Activated CD8-positive, alpha-beta memory T cell treated with anti-CD3 and anti-CD28 coated beads for 1 hour (primary cell): ENCODE results near the gene MYO5B.
"Not testable (repeated sequence)": the region's sequence is repeated elsewhere in the genome, so short reads cannot be mapped to it uniquely, and the experiment has no call there.

ENCODE experiments used
- DNase-seq, 2 donors: peaks; one replicate each; pipeline ENCODE4 v3.0.0-alpha.2; 2020; ENCODE audit warnings: low read depth in 1 of 2; ENCODE audit errors: extremely low read depth in 1 of 2

MYO5B gene

DNA sequence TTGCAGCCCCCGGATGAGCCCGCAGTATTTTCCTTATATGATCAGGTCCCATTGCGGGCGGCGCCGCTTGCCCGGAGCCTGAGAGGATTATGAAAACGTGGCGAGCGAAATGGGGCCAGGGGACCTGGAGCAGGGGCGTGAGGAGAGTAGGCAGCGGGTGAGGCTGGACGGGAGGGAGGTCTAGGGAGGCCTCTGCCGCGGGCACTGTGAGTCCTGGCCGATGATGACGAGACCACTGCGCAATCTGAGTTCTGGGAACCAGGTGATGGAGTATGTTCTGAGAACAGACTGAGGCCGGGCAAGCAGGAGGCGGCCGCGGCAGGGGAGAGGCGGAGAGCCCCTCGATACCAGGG is 380.8 kb downstream of the MYO5B start:
- DNase-seq: peak in 1 of 2 donors; percentile 26

DNA sequence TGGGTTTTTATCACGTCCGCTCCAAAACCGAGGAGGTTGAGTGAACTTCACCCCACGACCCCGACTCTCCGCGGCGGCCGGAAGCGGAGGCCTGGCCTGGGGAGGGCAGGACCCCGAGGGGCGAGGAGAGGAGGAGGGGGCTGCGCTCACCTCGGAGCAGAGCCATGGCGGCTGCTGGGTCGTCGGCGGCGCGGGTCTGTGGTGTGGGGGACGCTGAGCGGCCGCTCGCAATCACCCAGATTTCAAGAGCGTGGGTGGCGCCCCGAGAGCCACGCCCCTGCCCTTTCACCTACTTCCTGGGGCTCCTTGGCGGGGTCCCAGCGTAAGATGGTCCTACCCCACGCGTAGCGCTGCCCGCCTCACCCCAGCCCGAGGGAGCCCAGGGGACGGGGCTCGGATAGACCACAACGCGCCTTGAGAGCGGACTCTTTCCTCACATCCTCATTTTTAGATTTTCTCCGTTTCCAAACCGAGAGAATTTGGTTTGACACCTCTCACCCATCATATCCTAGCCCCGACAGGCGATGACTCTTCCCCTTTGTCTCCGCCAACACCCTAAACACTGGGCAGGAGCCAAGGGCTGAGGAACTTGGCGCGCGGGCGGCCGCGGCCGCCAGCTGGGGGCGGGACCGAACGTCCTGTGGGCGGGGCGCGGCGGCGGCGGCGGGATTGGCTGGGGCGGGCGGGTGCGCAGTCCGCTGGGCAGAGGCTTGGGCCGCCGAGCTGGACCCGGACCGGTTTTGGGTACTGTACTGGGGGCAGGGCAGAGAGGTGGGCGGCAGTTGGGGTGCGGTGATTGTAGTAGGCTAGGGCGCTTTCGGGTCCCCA is 381.4 kb downstream of the MYO5B start, which contains the start of gene ACAA2:
ACAA2 (minus strand) TSS at position 215 of the 828 bp plus-strand sequence; CDS start at position 166, 49 bp downstream.
- DNase-seq: peak; percentile 36 to 73

DNA sequence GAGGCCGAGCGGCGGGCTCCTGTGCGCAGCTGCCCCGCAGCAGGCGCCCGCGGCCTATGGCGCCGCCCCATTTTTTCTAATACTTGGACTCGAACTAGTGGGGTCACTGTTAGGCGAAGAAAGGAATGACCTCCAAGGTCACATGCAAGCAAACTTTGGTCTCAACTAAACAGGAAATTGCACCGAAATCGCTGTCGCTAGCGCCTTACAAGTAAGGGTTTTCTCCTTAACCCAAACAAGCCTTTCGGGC is 382.0 kb downstream of the MYO5B start:
- no peak for DNase-seq

DNA sequence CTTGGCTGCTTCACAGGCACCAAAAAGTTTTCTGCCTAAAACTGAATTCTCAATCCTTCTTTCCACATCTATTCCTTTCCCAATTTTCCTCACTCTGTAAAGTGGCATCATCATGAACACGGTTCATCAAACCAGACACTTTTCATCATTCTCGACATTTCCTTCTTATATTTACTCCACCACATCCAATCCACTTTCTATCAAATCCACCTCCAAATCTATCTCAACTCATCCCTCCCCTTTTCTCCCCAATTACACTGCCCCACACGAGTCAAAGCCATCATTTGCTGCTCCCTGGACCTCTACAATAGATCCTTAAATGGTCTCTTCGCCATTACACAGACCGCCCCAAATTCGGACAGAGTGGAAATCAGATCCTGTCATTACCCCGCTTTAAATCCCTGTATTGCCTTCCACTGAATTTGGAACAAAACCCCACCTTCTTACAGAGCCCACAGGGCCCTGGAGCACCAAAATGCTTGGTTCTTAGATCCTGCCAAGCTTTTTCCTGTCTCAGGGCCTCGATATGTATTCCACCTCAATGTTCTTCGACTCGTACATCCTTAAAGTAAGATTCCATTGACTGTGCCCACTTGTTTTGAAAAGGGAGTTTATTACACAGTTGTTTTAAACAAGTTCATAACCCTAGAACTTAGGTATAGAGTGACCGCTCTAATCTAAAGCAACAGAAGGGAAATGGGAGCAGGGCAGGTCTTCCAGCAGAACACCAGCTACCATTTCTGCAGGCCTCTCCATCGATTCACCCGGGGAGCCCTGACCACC is 382.5 kb downstream of the MYO5B start:
- DNase-seq: no peak

DNA sequence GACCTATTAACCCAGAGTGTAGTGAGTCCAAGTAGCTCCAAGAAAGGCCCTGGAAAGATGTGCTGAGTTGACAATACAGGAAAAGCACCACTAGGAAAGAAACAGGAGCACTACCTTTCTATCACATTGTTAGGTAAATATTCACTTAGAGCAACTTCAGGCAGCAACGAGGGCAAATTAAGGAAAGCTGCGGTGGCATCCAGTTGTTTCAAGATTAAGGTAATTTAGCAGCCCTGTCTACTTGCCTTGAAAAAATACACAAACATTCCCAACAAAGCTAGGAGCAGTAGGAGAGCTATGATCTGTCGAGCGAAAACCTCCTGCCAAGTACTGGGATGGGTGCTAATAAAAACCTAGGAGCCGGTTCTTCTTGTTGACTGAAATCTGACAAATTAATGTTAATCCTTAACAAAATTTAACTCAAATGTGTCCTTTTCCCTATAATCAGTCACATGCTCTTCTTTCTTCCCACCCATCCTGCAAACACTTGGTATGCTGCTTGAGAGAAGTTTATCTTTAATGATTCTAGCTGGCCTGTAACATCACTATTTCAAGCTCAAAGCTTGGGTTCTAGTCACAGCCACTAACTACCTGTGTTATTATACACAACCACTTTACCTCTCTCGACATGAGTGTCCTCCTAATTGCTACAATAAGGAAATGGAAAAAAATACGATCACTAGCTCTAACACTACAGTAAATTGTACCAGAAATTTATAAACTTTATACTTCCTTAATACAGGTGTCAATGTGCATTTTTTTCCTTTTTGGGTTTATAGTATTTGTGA is 383.6 kb downstream of the MYO5B start:
- no peak for DNase-seq

DNA sequence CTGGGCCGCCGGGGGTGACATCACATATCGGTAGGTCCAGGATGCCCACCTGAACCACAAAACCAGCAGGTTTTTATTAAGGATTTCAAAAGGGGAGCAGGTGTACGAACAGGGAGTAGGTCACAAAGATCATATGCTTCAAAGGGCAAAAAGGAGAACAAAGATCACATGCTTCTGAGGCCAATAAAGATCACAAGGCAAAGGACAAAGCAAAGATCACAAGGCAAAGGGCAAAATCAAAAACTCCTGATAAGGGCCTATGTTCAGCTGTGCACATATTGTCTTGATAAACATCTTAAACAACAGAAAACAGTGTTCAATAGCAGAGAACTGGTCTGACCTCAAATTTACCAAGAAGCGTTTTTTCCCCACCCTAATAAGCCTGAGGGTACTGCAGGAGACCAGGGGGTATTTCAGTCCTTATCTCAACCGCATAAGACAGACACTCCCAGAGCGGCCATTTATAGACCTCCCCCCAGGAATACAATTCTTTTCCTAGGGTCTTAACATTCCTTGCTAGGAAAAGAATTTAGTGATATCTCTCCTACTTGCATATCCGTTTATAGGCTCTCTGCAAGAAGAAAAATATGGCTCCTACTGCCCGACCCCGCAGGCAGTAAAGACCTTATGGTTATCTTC is 386.3 kb downstream of the MYO5B start:
- DNase-seq: not testable (repeated sequence)

DNA sequence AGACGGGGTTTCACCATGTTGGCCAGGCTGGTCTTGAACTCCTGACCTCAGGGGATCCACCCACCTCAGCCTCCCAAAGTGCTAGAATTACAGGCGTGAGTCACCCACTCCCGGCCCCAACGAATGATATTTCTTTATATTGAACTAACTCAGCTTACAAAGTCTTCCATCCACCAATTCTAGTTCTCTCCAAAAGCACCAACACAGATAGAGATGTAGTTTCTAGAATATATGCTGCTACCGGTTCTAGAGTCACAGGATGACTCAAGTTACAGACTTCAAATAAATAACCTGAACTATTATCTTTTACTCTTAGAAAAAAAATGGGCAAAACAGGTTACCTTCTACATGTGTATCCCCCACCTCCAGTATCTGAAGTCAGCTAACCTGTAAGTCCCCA is 390.9 kb downstream of the MYO5B start:
- DNase-seq: no peak

DNA sequence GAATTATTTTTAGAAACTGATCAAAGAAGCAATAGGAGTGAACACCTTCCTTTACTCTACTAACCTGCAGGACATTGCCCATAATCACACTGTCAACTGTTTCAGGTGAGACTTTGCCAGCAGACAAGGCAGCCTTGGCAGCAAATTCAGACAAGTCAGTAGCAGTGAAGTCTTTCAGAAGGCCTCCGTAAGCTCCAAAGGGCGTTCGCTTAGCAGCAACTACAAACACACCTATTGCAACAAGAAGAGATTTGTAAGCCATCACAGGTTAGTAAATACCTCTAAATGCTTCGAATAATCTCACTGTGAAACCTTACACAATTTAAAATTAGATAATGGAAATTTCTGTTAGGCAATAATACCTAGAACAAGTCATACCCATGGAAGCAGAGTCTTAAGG is 392.3 kb downstream of the MYO5B start:
- no peak for DNase-seq

DNA sequence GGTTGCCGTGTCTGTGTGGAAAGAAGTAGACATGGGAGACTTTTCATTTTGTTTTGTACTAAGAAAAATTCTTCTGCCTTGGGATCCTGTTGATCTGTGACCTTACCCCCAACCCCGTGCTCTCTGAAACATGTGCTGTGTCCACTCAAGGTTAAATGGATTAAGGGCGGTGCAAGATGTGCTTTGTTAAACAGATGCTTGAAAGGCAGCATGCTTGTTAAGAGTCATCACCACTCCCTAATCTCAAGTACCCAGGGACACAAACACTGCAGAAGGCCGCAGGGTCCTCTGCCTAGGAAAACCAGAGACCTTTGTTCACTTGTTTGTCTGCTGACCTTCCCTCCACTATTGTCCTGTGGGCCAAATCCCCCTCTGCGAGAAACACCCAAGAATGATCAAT is 394.5 kb downstream of the MYO5B start:
- not testable (repeated sequence) for DNase-seq

DNA sequence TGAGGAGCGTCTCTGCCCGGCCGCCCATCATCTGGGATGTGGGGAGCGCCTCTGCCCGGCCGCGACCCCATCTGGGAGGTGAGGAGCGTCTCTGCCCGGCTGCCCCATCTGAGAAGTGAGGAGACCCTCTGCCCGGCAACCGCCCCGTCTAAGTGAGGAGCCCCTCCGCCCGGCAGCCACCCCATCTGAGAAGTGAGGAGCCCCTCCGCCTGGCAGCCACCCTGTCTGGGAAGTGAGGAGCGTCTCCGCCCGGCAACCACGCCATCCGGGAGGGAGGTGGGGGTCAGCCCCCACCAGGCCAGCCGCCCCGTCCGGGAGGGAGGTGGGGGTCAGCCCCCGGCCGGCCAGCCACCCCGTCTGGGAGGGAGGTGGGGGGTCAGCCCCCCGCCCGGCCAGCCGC is 395.1 kb downstream of the MYO5B start:
- DNase-seq: not testable (repeated sequence)

DNA sequence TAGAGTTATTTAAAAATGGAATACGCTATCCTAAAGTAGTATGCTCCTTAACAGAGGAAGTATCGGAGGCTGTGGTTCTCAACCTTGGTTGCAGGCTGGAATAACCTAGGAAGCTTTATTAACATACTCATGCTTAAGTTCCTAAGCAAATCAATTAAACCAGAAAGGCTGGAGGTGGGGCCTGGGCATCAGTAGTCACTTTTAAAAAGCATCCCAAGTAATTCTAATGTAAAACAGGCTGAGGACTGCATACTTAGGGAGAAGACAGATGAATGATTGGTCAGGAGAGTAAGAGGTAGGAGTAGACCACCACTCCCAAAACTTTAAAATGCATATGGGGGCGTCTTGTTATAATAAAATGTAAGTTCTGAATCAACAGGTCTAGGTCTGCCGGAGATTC is 396.9 kb downstream of the MYO5B start:
- DNase-seq: no peak

DNA sequence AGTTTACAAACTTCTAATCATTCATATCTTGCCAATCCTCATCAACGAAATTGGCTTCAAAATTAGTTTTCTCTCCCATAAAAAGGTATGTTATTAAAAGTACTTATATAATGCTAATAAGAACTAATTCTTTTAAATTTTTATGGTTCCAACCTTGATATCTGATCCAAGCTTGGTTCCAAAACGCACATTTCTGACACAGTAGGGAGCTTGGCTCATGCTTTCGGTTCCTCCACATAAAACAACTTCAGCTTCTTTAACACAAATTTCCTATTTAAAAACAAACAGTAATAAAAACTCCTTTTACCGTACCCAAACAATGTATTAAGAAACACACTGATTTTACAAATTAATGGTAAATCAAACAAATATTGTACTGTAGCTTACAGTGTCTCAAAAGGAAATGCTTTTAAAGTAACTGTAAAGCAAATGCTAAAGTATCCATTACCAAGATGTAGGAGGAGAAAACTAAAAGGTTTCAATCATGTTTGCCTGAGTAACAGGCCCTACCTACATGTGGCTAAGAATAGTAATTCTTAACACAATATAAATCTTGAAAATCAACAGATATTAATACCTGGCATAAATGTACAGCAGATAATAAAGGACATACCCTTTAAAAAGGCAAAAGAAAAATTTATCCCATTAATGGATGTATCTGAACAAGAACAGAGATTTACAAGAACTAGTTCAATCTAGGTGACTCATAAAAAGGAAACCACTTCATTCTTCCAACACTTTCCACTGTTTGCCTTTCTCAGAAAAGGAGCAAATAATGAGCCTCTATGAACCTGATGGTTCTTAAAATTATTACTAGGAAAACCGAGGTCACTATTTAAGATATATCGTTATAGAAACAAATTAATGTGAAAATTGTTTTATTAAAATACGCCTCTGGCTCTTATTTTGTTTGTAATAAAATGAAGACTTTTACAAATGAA is 399.1 kb downstream of the MYO5B start:
- no peak for DNase-seq

DNA sequence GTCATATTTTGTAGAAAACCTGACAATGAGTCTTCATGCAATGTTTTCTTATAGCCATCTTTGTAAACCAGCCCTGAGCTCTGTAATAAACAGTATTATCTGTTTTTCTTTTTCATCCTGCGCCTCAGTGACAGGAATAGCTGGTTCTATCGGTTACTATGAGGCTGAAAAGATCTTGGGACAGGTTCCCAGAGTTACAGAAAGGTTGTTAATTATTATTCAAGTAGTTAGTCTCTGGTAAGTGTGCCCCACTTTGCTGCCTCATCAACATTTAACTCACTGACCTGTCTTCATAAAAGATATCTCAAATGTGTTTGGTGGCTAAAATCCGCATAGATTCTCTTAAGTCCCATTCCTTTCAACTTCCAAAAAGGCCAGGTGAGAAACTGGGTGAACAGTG is 400.2 kb downstream of the MYO5B start:
- DNase-seq: no peak

DNA sequence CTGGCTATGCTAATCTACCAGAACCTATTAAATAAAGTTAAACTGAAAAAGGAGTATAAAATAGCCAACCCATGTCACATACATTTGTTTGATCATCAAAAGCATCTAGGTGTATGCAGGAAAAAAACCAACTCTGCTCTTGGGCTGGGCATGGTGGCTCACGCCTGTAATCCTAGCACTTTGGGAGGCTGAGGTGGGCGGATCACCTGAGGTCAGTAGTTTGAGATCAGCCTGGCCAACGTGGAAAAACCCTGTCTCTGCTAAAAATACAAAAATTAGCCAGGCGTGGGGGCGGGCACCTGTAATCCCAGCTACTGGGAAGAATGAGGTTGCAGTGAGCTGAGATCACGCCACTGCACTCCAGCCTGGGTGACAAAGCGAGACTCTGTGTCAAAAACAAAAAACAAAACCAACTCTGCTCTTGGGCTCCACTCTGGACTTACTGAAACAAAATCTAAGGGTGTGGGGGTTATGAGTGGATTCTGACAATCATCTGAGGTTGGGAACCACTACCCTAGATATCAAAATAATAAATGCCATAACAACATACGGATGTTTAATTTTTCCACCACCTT is 405.3 kb downstream of the MYO5B start:
- DNase-seq: not testable (repeated sequence)

DNA sequence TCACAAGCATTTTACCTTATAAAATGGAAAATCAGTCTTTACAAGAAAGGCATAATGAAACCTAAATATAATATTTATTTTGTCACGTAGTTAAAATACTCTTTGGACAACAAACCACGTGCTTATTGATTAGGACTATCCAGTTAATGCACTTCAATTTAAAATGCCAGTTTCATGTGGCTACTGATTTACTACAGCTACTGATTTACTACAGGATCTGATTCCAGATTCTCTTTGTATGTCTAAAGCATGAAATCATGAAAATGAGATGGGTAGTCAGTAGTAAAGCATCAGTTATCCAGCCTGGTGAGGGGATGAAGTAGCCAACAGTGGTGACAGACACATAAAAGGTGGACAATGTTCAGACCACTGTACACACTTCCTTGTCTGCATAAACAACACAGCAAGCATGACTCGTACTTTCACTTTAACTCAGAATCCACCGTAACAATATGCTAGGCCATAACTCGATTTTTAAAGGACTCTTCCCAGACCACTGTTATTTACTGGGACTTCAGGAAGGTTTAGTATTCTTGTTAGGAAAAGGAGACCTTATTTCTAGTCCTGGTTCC is 406.5 kb downstream of the MYO5B start:
- DNase-seq: no peak

DNA sequence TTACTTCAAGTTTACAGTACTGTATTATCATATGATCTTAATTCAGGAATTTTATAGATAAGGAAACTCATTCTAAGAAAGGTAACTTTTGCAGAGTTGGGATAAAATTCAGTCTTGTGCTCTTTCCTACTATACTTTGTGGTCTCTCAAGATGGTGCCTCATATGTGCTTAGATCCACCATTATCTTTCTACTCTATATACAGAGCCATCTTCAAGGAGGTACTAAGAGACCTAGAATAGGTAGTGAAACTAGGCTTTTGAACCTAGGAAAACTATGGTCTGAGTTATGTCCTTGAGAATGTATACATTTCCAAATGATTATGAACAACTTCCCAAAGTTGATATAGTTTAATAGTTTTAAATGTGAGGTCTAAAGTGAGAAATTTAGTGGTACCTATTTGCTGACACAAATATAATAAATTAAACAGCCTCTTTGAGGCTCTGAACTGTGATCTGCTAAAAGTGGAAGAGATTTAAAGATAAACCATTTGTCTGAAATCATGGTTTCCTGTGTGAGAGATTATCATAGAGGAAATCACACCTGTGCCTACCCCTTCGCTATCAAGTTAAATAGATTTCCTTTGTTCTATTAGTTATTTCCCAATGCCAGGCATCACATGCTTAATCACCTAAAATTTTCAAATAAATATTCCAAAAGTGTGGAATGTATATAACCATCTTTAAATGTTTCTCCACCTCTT is 408.8 kb downstream of the MYO5B start:
- DNase-seq: no peak

DNA sequence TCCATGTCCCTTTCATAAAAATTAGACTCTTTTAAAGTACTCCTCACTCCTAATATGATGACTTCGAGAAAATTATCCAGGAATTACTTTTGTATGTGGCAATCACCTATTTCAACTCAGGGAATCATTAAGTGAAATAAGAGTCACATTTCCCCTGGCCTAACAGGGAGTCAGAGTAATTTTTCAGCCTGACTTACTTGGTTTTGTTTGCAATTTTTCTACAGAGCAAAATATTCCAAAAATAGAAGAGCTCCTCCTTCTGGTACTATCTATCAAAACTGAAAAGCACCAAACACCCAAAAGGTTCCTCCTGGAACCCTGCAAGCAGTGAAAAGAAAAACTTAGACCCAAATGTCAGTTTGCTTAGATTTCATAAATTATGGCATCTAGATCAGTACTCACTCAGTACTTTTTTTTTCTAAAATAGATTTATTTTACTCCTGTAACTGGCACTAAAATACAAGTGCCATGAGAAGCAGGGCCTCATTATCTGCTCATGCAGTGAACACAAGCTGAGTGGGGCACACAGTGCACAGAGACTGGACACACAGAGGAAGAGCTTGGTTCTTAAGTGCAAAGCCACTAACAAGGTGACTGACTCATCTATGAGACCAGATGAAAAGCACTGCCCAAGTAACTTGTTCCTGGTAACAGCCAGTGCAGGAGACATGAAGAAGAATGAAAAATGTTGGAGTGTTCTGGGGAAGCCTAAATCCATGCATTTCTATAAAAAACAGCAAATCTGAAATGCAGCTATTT is 410.3 kb downstream of the MYO5B start:
- no peak for DNase-seq

DNA sequence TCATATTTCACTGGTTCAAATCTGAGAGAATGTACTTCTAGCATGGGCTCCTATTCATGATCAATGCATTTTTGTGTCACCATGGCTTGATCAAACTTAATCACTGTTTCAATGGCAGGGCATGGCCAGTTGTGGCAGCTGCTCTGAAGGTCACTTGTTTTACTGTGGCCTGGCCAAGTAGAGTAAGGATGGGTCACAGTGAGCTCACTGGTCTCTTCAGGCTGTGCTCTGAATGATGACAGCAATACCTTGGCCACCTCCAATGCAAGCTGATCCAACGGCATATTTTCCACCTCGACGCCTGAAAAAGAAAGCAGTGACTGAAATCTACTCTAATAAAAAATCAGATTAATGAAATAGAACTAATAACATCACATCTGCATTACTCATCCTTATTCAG is 411.3 kb downstream of the MYO5B start:
- not testable (repeated sequence) for DNase-seq
